CD4-positive, alpha-beta memory T cell (primary cell): Measurements from ENCODE around the gene ZG16. TPM values are rescaled to one million over a fixed set of nuclear protein-coding genes. Genes with fewer than 3 reads are reported as not detected.
A peak's percentile ranks its signal among the peaks of the same experiment; 100 is the strongest.
"Not testable (repeated sequence)": the region's sequence is repeated elsewhere in the genome, so short reads cannot be mapped to it uniquely, and the experiment has no call there.

ENCODE experiments used
- CTCF ChIA-PET: fragments of 350-600 bp; sonication (Branson Sonifier 250); formaldehyde crosslinking; loops from one replicate; lab custom pipeline; 2021; ENCODE audit warnings: inconsistent platforms; ENCODE audit not compliant: partially characterized antibody; lab: Charles Lee
- POLR2A ChIA-PET: fragments of 350-600 bp; sonication (Branson Sonifier 250); formaldehyde crosslinking; loops from one replicate; lab custom pipeline; 2021; ENCODE audit not compliant: partially characterized antibody; lab: Charles Lee
- DNase-seq, 5 donors: peaks; one replicate each; pipeline versions ENCODE4 v3.0.0 to v3.0.0-alpha.2; 2020 to 2022; ENCODE audit warnings: mixed read lengths in 1 of 5
- H3K27ac ChIP-seq: one replicate; pipeline ENCODE4 v1.7.0; 2013; ENCODE audit warnings: low read depth, low read length
- H3K27me3 ChIP-seq: 2 replicates; pipeline ENCODE4 v1.7.0; 2013; ENCODE audit warnings: mild to moderate bottlenecking, low read length, moderate library complexity; ENCODE audit not compliant: insufficient read depth
- H3K36me3 ChIP-seq: 2 replicates; pipeline ENCODE4 v1.7.0; 2013; ENCODE audit warnings: mild to moderate bottlenecking, low read length, moderate library complexity; ENCODE audit not compliant: insufficient read depth
- H3K4me1 ChIP-seq: 2 replicates; pipeline ENCODE4 v1.7.0; 2013; ENCODE audit warnings: mild to moderate bottlenecking, low read length, moderate library complexity; ENCODE audit not compliant: insufficient read depth
- H3K4me3 ChIP-seq, 2 donors: one replicate each; pipeline ENCODE4 v1.7.0; 2013; ENCODE audit warnings: low read length in 2 of 2, mild to moderate bottlenecking in 1 of 2
- H3K9me3 ChIP-seq, 2 donors: one replicate each; pipeline ENCODE4 v1.7.0; 2013; ENCODE audit warnings: low read length in 2 of 2, control low read depth in 1 of 2; ENCODE audit not compliant: control insufficient read depth in 1 of 2
- H3K27ac Mint-ChIP-seq, 7 donors: one replicate each; pipeline ENCODE4 v1.8.0; 2020 to 2021; ENCODE audit warnings: mixed read lengths in 7 of 7, mild to moderate bottlenecking in 6 of 7, inconsistent platforms in 3 of 7, moderate library complexity in 3 of 7
- H3K27me3 Mint-ChIP-seq, 2 donors: one replicate each; pipeline ENCODE4 v1.8.0; 2020 to 2021; ENCODE audit warnings: mixed read lengths in 2 of 2
- H3K36me3 Mint-ChIP-seq, 2 donors: one replicate each; pipeline ENCODE4 v1.8.0; 2020 to 2021; ENCODE audit warnings: mixed read lengths in 2 of 2, inconsistent platforms in 1 of 2, mild to moderate bottlenecking in 1 of 2
- H3K4me1 Mint-ChIP-seq, 4 donors: one replicate each; pipeline ENCODE4 v1.8.0; 2020 to 2021; ENCODE audit warnings: mixed read lengths in 4 of 4, mild to moderate bottlenecking in 1 of 4
- H3K4me3 Mint-ChIP-seq, 8 donors: one replicate each; pipeline ENCODE4 v1.8.0; 2020 to 2021; ENCODE audit warnings: mixed read lengths in 8 of 8, mild to moderate bottlenecking in 7 of 8, moderate library complexity in 6 of 8, inconsistent platforms in 3 of 8
- H3K9me3 Mint-ChIP-seq, 8 donors: one replicate each; pipeline ENCODE4 v1.8.0; 2020 to 2021; ENCODE audit warnings: mixed read lengths in 8 of 8, mild to moderate bottlenecking in 5 of 8, inconsistent platforms in 3 of 8, moderate library complexity in 1 of 8
- intact Hi-C: fragments of 100-400 bp; cut with micrococcal nuclease; formaldehyde crosslinking; loops from one replicate; pipeline ENCODE4 v1.15.1; 2023
- polyA plus RNA-seq, 2 donors: library from polyadenylated mRNA; unstranded; fragments of 300-500 nt; fragmentation: Illumina TruSeq; gene quantifications; one replicate each; pipeline ENCODE4 v1.2.3, GENCODE V29; 2021
- total RNA-seq, 2 experiments: library from RNA; stranded (reverse); gene quantifications; one replicate each; pipeline ENCODE4 v1.2.3, GENCODE V29; 2021

The ZG16 gene
- total and polyA plus RNA-seq, 4 experiments from 2014 or later = not detected

GRCh38 chr16:29736764-29737163 is 41.3 kb upstream of the ZG16 start:
- H3K9me3 ChIP-seq = no peaks in the 10 kb centered on the region
- Mint-ChIP-seq H3K4me3 (peak overlapping the region in 4 of 8 donors; percentile 18 to 62 (median 40)), H3K36me3 (peaks cover 26 to 30% of the 10 kb centered on the region in 2 donors), H3K4me1 (peaks cover 55 to 84% (median 69%) of the 10 kb centered on the region in 4 donors), H3K9me3 (peaks cover 0 to 6% (median 3%) of the 10 kb centered on the region in 8 donors), H3K27ac (peak overlapping the region; percentile 74 to 100 (median 77)), H3K27me3 (no peaks in the 10 kb centered on the region)
- peaks cover 71% of the 10 kb centered on the region for H3K4me1 ChIP-seq
- intact Hi-C loops = no loop called here
- no peak for DNase-seq
- CTCF ChIA-PET = interaction anchor here (1.2 to 1.3 kb wide), 3 partner anchors 8 to 47 kb away, joined by 3 to 4 read pairs (median 3); no protein-coding TSS in a partner anchor
- H3K36me3 ChIP-seq = peaks cover 3% of the 10 kb centered on the region
- no peak overlapping the region for H3K27ac ChIP-seq
- H3K27me3 ChIP-seq = no peaks in the 10 kb centered on the region
- POLR2A ChIA-PET = interaction anchor here (1.9 to 8.2 kb wide), 4 partner anchors 9 to 54 kb away, joined by 8 to 91 read pairs (median 74); partner anchors contain the start of genes C16orf54 and KIF22
- no peak overlapping the region for H3K4me3 ChIP-seq

- H3K36me3 ChIP-seq = peaks cover 12% of the 10 kb centered on the region
- intact Hi-C loops = loop anchor here (1.0 to 2.0 kb wide), 4 partner anchors 9 to 79 kb away; partner anchors contain the start of gene PAGR1
- no peaks in the 10 kb centered on the region for H3K27me3 ChIP-seq
- H3K27ac ChIP-seq = peak overlapping the region; percentile 62
- Mint-ChIP-seq H3K36me3 (peaks cover 33 to 36% of the 10 kb centered on the region in 2 donors), H3K9me3 (peaks cover 0 to 3% (median 0%) of the 10 kb centered on the region in 8 donors), H3K27me3 (no peaks in the 10 kb centered on the region), H3K4me3 (peak overlapping the region in 7 of 8 donors; percentile 57 to 73 (median 69)), H3K4me1 (peaks cover 58 to 89% (median 70%) of the 10 kb centered on the region in 4 donors), H3K27ac (peak overlapping the region; percentile 90 to 100 (median 94))
- H3K4me3 ChIP-seq = no peak overlapping the region
- DNase-seq = no peak
- ChIA-PET CTCF (interaction anchor here (1.5 to 2.3 kb wide), 5 partner anchors 37 to 70 kb away, joined by 3 to 32 read pairs (median 19); partner anchors contain the start of gene KIF22), POLR2A (interaction anchor here (1.6 to 5.6 kb wide), 9 partner anchors 9 to 78 kb away, joined by 8 to 84 read pairs (median 21); partner anchors contain the start of genes C16orf54, KIF22 and PAGR1)
- peaks cover 73% of the 10 kb centered on the region for H3K4me1 ChIP-seq
- no peaks in the 10 kb centered on the region for H3K9me3 ChIP-seq
Observed at GRCh38 chr16:29737713-29738112, 40.3 kb upstream of the ZG16 start.

DNA sequence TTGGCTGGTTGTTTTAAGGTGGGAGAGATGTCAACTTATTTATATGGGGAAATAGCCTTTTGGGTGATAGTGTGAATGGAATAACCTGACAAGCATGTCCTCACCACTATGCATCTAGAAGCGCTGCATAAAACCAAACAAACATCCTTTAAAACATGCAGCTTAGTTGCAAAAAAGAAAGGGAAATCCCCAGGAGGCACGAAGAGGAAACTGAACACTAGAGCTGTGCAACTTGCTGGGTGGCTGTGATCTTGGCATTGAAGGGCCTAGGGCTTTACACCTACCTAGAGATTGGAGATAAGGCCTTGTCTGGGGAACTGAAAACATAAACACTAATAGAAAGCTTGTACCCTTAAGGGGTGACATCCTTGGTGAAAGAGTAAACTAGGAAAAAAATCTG is 39.5 kb upstream of the ZG16 start:
- peak overlapping the region; percentile 3 to 73 (median 68) for H3K4me3 Mint-ChIP-seq
- DNase-seq = peak; percentile 80 to 87 (median 84)
- H3K27ac ChIP-seq = peak overlapping the region; percentile 62
- H3K9me3 Mint-ChIP-seq = peaks cover 0 to 3% (median 0%) of the 10 kb centered on the region in 8 donors
- peaks cover 20% of the 10 kb centered on the region for H3K36me3 ChIP-seq
- no peak overlapping the region for H3K4me3 ChIP-seq
- intact Hi-C loops = loop anchor here (1.0 to 2.0 kb wide), 4 partner anchors 8 to 78 kb away; partner anchors contain the start of gene PAGR1
- H3K27me3 ChIP-seq = no peaks in the 10 kb centered on the region
- no peaks in the 10 kb centered on the region for H3K27me3 Mint-ChIP-seq
- peaks cover 63 to 91% (median 74%) of the 10 kb centered on the region in 4 donors for H3K4me1 Mint-ChIP-seq
- ChIA-PET POLR2A (interaction anchor here (0.6 to 5.6 kb wide), 34 partner anchors 8 to 110 kb away, joined by 3 to 84 read pairs (median 5); partner anchors contain the start of genes C16orf54, KIF22, MAZ and MVP), CTCF (interaction anchor here (0.7 to 2.3 kb wide), 18 partner anchors 9 to 110 kb away, joined by 3 to 32 read pairs (median 6); partner anchors contain the start of genes KIF22 and PAGR1)
- H3K9me3 ChIP-seq = no peaks in the 10 kb centered on the region
- H3K4me1 ChIP-seq = peaks cover 81% of the 10 kb centered on the region
- H3K36me3 Mint-ChIP-seq = peaks cover 41 to 42% of the 10 kb centered on the region in 2 donors
- peak overlapping the region; percentile 90 to 100 (median 94) for H3K27ac Mint-ChIP-seq

DNA sequence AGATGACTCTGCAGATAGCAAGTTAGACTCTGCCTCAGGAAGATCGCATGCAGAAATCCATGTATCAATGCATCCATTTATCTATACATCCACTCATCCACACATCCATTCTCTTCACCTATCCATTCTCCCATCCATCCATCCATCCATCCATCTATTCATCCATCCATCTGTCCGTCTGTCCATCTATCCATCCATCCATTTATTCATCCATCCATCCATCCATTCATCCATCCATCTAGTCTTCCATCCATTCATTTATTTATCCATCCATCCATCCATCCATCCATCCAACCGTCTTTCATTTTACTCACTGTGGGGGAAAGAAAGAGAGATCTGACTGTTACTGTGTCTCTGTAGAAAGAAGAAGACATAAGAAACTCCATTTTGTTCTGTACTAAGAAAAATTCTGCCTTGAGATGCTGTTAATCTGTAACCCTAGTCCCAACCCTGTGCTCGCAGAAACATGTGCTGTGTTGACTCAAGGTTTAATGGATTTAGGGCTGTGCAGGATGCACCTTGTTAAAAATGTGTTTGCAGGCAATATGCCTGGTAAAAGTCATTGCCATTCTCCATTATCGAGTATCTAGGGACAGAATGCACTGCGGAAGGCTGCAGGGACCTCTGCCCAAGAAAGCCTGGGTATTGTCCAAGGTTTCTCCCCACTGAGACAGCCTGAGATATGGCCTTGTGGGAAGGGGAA is 38.0 kb upstream of the ZG16 start:
- not testable (repeated sequence) for H3K4me3 ChIP-seq, DNase-seq, H3K27me3 ChIP-seq, H3K27me3 Mint-ChIP-seq, H3K9me3 ChIP-seq, H3K9me3 Mint-ChIP-seq
- intact Hi-C loops = loop anchor here (2.0 kb wide), 1 partner anchor 77 kb away; the partner anchor contains the start of gene PAGR1
- Histone ChIP-seq H3K36me3 (peaks cover 27% of the 10 kb centered on the region), H3K27ac (peak overlapping the region; percentile 27), H3K4me1 (peaks cover 94% of the 10 kb centered on the region)
- CTCF ChIA-PET = interaction anchor here (1.4 to 2.3 kb wide), 8 partner anchors 8 to 108 kb away, joined by 5 to 32 read pairs (median 12); partner anchors contain the start of gene PAGR1
- peaks cover 50 to 55% of the 10 kb centered on the region in 2 donors for H3K36me3 Mint-ChIP-seq
- H3K4me1 Mint-ChIP-seq = peaks cover 61 to 89% (median 75%) of the 10 kb centered on the region in 4 donors
- H3K4me3 Mint-ChIP-seq = peak overlapping the region; percentile 3 to 93 (median 77)
- POLR2A ChIA-PET = interaction anchor here (1.0 to 5.6 kb wide), 13 partner anchors 8 to 84 kb away, joined by 3 to 84 read pairs (median 22); partner anchors contain the start of genes KIF22, MAZ and PAGR1
- H3K27ac Mint-ChIP-seq = peak overlapping the region; percentile 84 to 100 (median 96)

GRCh38 chr16:29740630-29741015 is 37.4 kb upstream of the ZG16 start:
- Mint-ChIP-seq H3K27ac (peak overlapping the region; percentile 84 to 100 (median 96)), H3K36me3 (peaks cover 55 to 57% of the 10 kb centered on the region in 2 donors), H3K4me1 (peaks cover 61 to 94% (median 73%) of the 10 kb centered on the region in 4 donors), H3K4me3 (peak overlapping the region; percentile 42 to 96 (median 85))
- ChIA-PET POLR2A (interaction anchor here (1.3 to 9.7 kb wide), 5 partner anchors 13 to 64 kb away, joined by 8 to 183 read pairs (median 122); partner anchors contain the start of genes KIF22 and MAZ), CTCF (interaction anchor here (1.4 kb wide), 1 partner anchor 40 kb away, joined by 11 read pairs; no protein-coding TSS in a partner anchor)
- H3K27me3 Mint-ChIP-seq, H3K27me3 ChIP-seq, H3K9me3 Mint-ChIP-seq, H3K27ac ChIP-seq, intact Hi-C loops, H3K9me3 ChIP-seq, H3K4me3 ChIP-seq, DNase-seq: not testable (repeated sequence)
- Histone ChIP-seq H3K4me1 (peaks cover 92% of the 10 kb centered on the region), H3K36me3 (peaks cover 27% of the 10 kb centered on the region)

DNA sequence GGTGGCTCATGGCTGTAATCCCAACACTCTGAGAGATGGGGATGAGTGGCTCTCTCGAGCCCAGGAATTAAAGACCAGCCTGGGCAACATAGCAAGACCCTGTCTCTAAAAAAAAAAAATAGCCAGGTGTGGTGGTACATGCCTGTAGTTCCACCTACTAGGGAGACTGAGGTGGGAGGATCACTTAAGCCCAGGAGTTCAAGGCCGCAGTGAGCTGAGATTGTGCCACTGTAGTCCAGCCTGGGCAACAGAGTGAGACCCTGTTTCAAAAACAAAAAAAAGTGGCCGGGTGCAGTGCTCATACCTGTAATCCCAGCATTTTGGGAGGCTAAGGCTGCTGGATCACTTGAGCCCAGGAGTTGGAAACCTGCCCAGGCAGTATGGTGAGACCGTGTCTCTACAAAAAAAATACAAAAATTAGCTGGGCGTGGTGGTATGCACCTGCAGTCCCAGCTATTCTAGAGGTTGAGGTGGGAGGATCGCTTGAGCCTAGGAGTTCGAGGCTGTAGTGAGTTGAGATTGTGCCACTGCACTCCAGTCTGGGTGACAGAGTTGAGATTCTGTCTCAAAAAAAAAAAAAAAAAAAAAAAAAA is 35.3 kb upstream of the ZG16 start:
- Histone ChIP-seq H3K27me3 (no peaks in the 10 kb centered on the region), H3K27ac (peak overlapping the region; percentile 94), H3K4me3 (peak overlapping the region in 1 of 2 donors; percentile 93), H3K9me3 (no peaks in the 10 kb centered on the region), H3K36me3 (peaks cover 27% of the 10 kb centered on the region), H3K4me1 (peaks cover 89% of the 10 kb centered on the region)
- peak in 1 of 5 donors; percentile 16 for DNase-seq
- Mint-ChIP-seq H3K27me3 (peaks cover 0 to 2% of the 10 kb centered on the region in 2 donors), H3K27ac (peak overlapping the region; percentile 90 to 100 (median 95)), H3K36me3 (peaks cover 66 to 70% of the 10 kb centered on the region in 2 donors), H3K9me3 (peaks cover 0 to 4% (median 3%) of the 10 kb centered on the region in 8 donors), H3K4me1 (peaks cover 59 to 96% (median 72%) of the 10 kb centered on the region in 4 donors), H3K4me3 (peak overlapping the region; percentile 88 to 99 (median 94))
- ChIA-PET CTCF (interaction anchor here (0.9 to 3.2 kb wide), 3 partner anchors 11 to 42 kb away, joined by 3 to 21 read pairs (median 5); no protein-coding TSS in a partner anchor), POLR2A (interaction anchor here (0.7 to 9.7 kb wide), 12 partner anchors 8 to 105 kb away, joined by 3 to 183 read pairs (median 36); partner anchors contain the start of genes KIF22, MAZ, MVP and PAGR1)
- intact Hi-C loops = no loop called here
